Caco-2 (cell line): ENCODE measurements around the gene SOX6. TPM values are rescaled to one million over a fixed set of nuclear protein-coding genes. Genes with fewer than 3 reads are reported as not detected.

ENCODE experiments used
- BruUV-seq: library from RNA; stranded (reverse); fragments of 400-500 nt; replicated peaks from 2 replicates; lab custom pipeline; 2021; lab: Mats Ljungman, UMichigan
- CTCF ChIA-PET: fragments of 300-600 bp; sonication (Branson Sonifier 250); formaldehyde crosslinking; loops from one replicate; lab custom pipeline; 2022; ENCODE audit warnings: antibody characterized with exemption; lab: Charles Lee
- POLR2A ChIA-PET: fragments of 300-600 bp; sonication (Branson Sonifier 250); formaldehyde crosslinking; loops from one replicate; lab custom pipeline; 2022; ENCODE audit warnings: antibody characterized with exemption; lab: Charles Lee
- DNase-seq, 2 experiments: peaks; one replicate each; pipeline versions ENCODE4 v3.0.0 to v3.0.0-alpha.2; 2020 to 2022
- H3K27me3 ChIP-seq: replicated peaks from 2 replicates; pipeline ENCODE4 v1.6.0; 2011; ENCODE audit warnings: low read length; ENCODE audit not compliant: control insufficient read depth, insufficient read depth
- H3K36me3 ChIP-seq: 2 replicates; pipeline ENCODE4 v1.5.1; 2011; ENCODE audit warnings: low read length; ENCODE audit not compliant: control insufficient read depth, insufficient read depth
- H3K4me1 ChIP-seq: fragments of 250-450 bp; sonication (Bioruptor Pico); 2 replicates; pipeline ENCODE4 v1.5.1; 2020; ENCODE audit warnings: mild to moderate bottlenecking
- H3K4me3 ChIP-seq: 2 replicates; pipeline ENCODE4 v1.5.1; 2011; ENCODE audit warnings: low read depth, mild to moderate bottlenecking, control low read depth, low read length
- H3K9me3 ChIP-seq: fragments of 250-450 bp; sonication (Bioruptor Pico); 2 replicates; pipeline ENCODE4 v1.5.1; 2020; ENCODE audit warnings: mild to moderate bottlenecking, moderate library complexity
- H3K27ac Mint-ChIP-seq: one replicate; pipeline ENCODE4 v1.8.0; 2022; ENCODE audit warnings: mixed read lengths; ENCODE audit not compliant: unreplicated experiment
- H3K27me3 Mint-ChIP-seq: one replicate; pipeline ENCODE4 v1.8.0; 2022; ENCODE audit warnings: mixed read lengths; ENCODE audit not compliant: insufficient read depth, unreplicated experiment
- H3K36me3 Mint-ChIP-seq: one replicate; pipeline ENCODE4 v1.8.0; 2022; ENCODE audit warnings: mild to moderate bottlenecking, mixed read lengths; ENCODE audit not compliant: insufficient read depth, unreplicated experiment
- H3K4me1 Mint-ChIP-seq: one replicate; pipeline ENCODE4 v1.8.0; 2022; ENCODE audit warnings: low read depth, mixed read lengths; ENCODE audit not compliant: unreplicated experiment
- H3K4me3 Mint-ChIP-seq: one replicate; pipeline ENCODE4 v1.8.0; 2022; ENCODE audit warnings: mild to moderate bottlenecking, moderate library complexity, mixed read lengths; ENCODE audit not compliant: unreplicated experiment
- H3K9me3 Mint-ChIP-seq: one replicate; pipeline ENCODE4 v1.8.0; 2022; ENCODE audit warnings: mixed read lengths; ENCODE audit not compliant: unreplicated experiment
- CTCF ChIP-seq, 2 experiments: fragments of 200-600 bp in 1 of 2; IDR thresholded peaks; 1 replicate in 1 of 2; 2 replicates in 1 of 2; pipeline versions ENCODE4 v1.5.1 to v1.8.0; 2011 to 2022; ENCODE audit warnings: antibody characterized with exemption in 1 of 2, control low read depth in 1 of 2, inconsistent platforms in 1 of 2, low read depth in 1 of 2, low read length in 1 of 2, mild to moderate bottlenecking in 1 of 2, moderate library complexity in 1 of 2; ENCODE audit not compliant: insufficient read depth in 1 of 2, severe bottlenecking in 1 of 2, unreplicated experiment in 1 of 2
- intact Hi-C: fragments of 100-400 bp; cut with micrococcal nuclease; formaldehyde crosslinking; loops from one replicate; pipeline ENCODE4 v1.10.0; 2022; ENCODE audit not compliant: unreplicated experiment
- total RNA-seq: library from RNA; stranded (reverse); gene quantifications from 2 replicates; pipeline ENCODE4 v1.2.3, GENCODE V29; 2022

SOX6 gene
- total RNA-seq, 1 experiment from 2014 or later: 10.8 TPM

- Mint-ChIP-seq H3K4me1 (no peaks in the 10 kb centered on the region), H3K4me3 (no peak overlapping the region), H3K9me3 (no peaks in the 10 kb centered on the region), H3K27ac (no peak overlapping the region), H3K27me3 (no peaks in the 10 kb centered on the region), H3K36me3 (no peaks in the 10 kb centered on the region)
- Histone ChIP-seq H3K4me1 (no peaks in the 10 kb centered on the region), H3K27me3 (no peaks in the 10 kb centered on the region), H3K9me3 (no peaks in the 10 kb centered on the region), H3K36me3 (no peaks in the 10 kb centered on the region), H3K4me3 (no peak overlapping the region)
- no peak for DNase-seq
- no TSS peak for BruUV-seq
- POLR2A ChIA-PET: no interaction called here
- intact Hi-C loops: no loop called here
- TF ChIP-seq CTCF (IDR thresholded peaks at IDR 0.05; ENCODE audit: insufficient read depth in 1 of 2, low read depth in 1 of 2, low read length in 1 of 2, severe bottlenecking in 1 of 2, unreplicated experiment in 1 of 2): no peak
- CTCF ChIA-PET: no interaction called here
Measured at GRCh38 chr11:16322190-16322589, 34.2 kb downstream of the SOX6 start.

DNA sequence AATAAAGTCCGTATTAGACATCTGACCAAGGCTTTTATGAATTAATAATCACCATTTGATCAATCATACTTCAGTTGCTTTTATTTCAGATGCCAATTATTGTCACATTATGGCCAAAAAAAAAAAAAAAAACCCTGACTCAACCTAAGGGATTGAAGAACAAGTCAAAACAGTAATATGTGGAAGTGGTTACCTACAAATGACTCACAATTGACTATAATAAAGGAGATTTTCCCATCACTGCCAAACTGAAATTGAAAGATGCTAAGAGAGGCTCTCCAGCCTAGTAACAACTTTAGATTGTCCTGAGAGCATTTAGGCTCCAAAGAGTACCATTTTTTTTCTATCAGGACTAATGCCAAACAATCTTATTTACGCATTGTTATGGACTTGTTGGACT, 35.2 kb downstream of the SOX6 start:
- intact Hi-C loops: no loop called here
- H3K27ac Mint-ChIP-seq: no peak overlapping the region
- H3K4me1 Mint-ChIP-seq: no peaks in the 10 kb centered on the region
- Histone ChIP-seq H3K27me3 (no peaks in the 10 kb centered on the region), H3K9me3 (no peaks in the 10 kb centered on the region), H3K36me3 (no peaks in the 10 kb centered on the region), H3K4me1 (no peaks in the 10 kb centered on the region), H3K4me3 (no peak overlapping the region)
- no peaks in the 10 kb centered on the region for H3K9me3 Mint-ChIP-seq
- no peaks in the 10 kb centered on the region for H3K27me3 Mint-ChIP-seq
- no peak for DNase-seq
- TF ChIP-seq CTCF (IDR thresholded peaks at IDR 0.05; ENCODE audit: insufficient read depth in 1 of 2, low read depth in 1 of 2, low read length in 1 of 2, severe bottlenecking in 1 of 2, unreplicated experiment in 1 of 2): no peak
- BruUV-seq: no TSS peak
- H3K36me3 Mint-ChIP-seq: no peaks in the 10 kb centered on the region
- no peak overlapping the region for H3K4me3 Mint-ChIP-seq
- ChIA-PET POLR2A (no interaction called here), CTCF (no interaction called here)

GRCh38 chr11:16318320-16318719, 38.0 kb downstream of the SOX6 start:
- no peaks in the 10 kb centered on the region for H3K9me3 ChIP-seq
- no peaks in the 10 kb centered on the region for H3K36me3 ChIP-seq
- Mint-ChIP-seq H3K27me3 (no peaks in the 10 kb centered on the region), H3K4me3 (no peak overlapping the region), H3K9me3 (no peaks in the 10 kb centered on the region), H3K27ac (no peak overlapping the region), H3K4me1 (no peaks in the 10 kb centered on the region), H3K36me3 (no peaks in the 10 kb centered on the region)
- ChIA-PET CTCF (no interaction called here), POLR2A (interaction anchor here (0.6 kb wide), 1 partner anchor 17 kb away, joined by 3 read pairs; no protein-coding TSS in a partner anchor)
- no TSS peak for BruUV-seq
- H3K27me3 ChIP-seq: no peaks in the 10 kb centered on the region
- intact Hi-C loops: no loop called here
- DNase-seq: no peak
- no peak for TF ChIP-seq CTCF (IDR thresholded peaks at IDR 0.05; ENCODE audit: insufficient read depth in 1 of 2, low read depth in 1 of 2, low read length in 1 of 2, severe bottlenecking in 1 of 2, unreplicated experiment in 1 of 2)
- H3K4me1 ChIP-seq: no peaks in the 10 kb centered on the region
- H3K4me3 ChIP-seq: no peak overlapping the region
